Stimulated activated naive CD4-positive, alpha-beta T cell treated with Interleukin-2 at 50 U/mL for 16 hours (primary cell): ENCODE data around the gene HNRNPL.
"Not testable (repeated sequence)": the region's sequence is repeated elsewhere in the genome, so short reads cannot be mapped to it uniquely, and the experiment has no call there.

Experiments
- DNase-seq: peaks from one replicate; lab custom pipeline; 2025; lab: John Stamatoyannopoulos, UW

HNRNPL gene

DNA sequence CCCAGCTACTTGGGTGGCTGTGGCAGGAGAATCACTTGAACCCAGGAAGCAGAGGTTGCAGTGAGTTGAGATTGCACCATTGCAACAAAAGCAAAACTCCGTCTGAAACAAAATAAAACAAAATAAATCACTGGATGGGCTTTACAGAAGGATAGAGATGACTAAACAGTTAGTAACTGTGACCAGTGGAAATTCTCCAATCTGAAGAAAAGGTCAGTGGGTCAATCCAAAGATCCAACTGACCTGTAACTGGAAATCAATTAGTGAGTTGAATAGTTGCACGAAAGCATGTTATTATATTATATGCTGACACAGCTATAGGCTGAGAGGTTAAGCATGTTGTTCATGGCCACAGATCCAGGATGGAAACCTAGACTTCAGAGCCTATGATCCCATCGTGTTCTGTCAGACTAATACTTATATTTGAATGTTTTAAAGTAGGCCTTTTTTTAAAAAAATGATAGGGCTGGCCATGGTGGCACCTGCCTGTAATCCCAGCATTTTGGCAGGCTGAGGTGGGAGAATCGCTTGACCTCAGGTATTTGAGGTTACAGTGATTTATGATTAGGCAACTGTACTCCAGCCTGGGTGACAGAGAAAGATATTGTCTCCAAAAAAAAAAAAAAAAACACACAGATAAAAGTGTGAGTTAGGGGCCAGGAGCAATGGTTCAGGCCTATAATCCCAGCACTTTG, 19.6 kb downstream of the HNRNPL start:
- no peak for DNase-seq

DNA sequence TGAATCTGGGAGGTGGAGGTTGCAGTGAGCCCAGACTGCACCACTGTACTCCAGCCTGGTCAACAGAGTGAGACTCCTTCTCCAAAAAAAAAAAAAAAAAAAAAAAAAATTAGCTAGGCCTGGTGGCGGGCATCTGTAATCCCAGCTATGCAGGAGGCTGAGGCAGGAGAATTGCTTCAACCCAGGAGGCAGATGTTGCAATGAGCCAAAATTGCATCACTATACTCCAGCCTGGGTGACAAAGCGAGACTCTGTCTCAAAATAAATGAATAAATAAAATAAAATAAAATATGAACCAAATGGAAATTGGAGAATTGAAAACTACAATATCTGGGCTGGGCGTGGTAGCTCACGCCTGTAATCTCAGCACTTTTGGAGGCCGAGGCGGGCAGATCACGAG, 20.6 kb downstream of the HNRNPL start:
- DNase-seq = not testable (repeated sequence)

DNA sequence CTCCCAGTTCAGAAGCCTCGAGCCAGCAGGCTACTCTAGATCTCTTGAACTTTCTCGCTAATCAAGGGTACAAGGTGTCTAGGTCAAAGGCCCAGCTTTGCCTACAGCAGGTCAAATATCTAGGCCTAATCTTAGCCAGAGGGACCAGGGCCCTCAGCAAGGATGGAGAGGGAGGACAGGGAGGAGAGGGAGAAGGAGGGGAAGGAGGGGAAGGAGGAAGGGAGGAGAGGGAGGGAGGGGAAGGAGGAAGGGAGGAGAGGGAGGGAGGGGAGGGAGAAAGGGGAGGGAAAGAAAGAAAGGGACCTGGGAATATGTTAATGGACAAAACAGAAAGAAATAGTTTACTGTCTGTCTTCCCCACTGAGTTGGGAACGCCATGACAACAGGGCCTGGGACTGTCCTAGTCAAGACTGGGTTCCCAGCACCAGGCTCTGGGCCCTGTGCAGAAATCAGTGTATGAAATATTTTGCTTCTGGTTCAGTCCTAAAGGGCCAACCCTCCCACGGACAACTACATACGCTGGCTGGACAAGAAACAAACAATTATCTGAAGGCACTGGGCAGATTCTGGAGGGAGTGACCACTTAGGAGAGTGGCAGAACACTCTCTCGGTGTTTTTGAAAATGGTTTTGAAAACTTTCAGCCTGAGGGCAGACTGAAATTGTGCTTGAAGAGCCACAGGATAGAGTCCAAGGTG, 22.8 kb downstream of the HNRNPL start:
- DNase-seq = no peak

- not testable (repeated sequence) for DNase-seq
These were observed 23.9 kb downstream of the HNRNPL start for GRCh38 chr19:38825936-38826335.

- DNase-seq = not testable (repeated sequence)
These were observed 28.5 kb downstream of the HNRNPL start for GRCh38 chr19:38821230-38821825.

DNA sequence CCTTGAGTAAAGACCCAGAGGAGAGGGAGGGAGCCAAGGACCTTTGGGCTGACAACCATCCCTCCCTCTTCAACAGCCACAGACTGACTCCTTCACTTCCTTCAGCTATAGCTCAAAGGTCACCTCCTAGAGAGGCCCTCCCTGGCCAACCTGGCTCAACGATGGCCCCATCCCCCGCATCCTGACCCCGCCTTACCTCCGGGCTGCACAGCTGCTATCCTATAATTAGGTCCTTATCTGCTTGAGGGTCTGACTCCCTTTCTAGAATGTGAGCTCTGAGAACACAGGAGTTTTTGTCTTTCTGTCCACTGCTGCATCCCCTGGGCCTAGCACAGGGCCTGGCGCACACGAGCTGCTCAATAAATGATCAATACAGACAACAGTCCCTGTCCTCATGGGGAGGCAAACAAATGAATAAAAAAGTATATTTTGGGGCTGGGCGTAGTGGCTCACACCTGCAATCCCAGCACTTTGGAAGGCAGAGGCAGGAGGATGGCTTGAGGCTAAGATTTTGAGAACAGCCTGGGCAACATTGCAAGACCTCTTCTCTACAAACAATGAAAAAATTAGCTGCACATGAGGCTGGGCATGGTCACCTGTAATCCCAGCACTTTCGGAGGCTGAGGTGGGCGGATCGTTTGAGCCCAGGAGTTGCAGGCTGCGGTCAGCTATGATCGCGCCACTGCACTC, 30.4 kb downstream of the HNRNPL start:
- DNase-seq = no peak

DNA sequence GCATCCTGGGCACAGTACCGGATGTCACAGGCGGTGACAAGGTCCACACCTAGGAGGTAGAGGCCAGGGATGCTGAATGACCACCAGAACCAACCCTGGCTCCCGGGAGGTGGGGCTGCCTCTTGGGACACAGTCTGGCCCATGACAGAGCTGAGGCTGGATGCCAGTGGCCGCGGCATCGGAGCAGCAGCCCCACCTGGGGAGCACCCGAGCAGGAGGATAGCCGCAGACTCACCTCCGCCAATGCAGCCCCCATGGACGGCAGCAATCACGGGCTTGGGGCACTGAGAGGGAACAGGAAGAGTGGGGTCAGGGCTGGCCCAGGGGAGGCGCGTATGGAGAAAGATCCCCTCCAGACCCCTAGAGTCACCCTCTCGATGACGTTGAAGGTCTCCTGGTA, 32.7 kb downstream of the HNRNPL start:
- DNase-seq = no peak

DNA sequence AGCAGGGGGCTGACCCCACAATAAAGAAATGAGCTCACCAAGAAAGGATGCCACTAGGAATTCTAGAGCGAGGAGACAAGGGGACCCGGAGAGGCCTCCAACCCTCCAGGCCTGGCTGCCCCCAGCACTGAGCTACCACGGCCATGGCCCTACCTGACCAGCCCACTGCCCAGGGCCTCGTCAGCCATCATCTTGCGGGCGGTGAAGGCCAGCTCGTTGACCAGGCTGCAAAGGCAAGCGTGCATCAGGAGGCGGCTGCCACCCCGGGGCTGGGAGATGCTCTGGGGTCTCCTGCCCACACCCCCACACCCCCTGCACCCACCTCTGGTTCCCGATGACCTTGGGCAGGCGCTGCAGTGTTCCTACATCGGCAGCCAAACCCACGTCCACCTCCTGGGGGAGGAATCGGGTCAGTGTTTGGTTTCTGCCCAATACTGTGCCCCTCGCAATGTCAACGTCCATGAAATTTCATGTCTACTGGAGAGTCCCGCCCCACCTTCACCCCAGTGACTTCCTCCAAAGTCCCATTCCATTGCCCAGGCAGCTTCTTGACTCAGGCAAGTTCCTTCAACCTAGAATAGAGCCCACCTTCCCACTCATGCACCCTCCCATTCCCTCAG, 33.5 kb downstream of the HNRNPL start:
- DNase-seq = no peak

DNA sequence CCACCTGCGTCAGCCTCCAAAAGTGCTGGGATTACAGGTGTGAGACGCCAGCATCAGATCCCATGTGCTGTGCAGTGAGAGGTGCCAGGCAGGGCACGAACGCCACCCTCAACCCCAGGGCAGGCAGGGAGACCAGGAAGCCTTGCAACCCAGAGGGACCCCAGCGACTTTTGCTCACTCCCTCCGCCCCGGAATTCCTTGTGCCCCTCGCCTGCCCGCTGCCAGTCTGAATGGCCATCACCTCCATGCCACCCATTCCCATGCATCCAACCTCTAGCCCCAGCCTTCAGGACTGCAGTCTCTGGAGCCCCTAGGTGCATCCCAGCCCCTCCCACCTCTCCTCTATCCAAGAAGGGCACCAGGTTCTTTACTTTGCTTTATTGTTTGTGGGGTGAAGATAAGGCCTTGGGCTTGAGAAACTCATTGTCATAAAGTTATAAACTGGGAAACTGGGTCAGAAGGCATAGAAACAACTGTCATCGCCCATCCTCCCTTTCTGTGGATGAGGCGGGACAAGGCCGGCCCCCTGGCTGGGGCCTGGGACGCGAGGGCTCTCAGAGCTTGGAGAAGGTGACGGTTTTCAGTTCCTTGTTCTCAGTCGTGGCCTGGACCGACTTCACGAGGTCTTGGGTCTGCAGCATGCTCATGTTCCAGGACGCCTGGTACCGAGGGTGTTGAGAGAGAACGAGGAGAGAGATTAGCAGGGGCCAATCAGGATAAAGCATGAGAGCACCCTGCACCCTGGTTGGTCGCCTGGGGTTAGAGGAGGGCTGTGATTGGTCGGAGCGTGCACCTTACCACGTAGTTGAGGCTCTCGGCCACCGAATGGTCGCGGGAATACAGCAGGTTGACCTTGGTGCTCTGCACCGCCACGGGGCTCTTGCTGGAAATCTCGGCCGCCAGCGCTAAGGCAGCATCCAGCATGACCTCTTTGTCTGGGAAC, 34.5 kb downstream of the HNRNPL start:
- DNase-seq = no peak

DNA sequence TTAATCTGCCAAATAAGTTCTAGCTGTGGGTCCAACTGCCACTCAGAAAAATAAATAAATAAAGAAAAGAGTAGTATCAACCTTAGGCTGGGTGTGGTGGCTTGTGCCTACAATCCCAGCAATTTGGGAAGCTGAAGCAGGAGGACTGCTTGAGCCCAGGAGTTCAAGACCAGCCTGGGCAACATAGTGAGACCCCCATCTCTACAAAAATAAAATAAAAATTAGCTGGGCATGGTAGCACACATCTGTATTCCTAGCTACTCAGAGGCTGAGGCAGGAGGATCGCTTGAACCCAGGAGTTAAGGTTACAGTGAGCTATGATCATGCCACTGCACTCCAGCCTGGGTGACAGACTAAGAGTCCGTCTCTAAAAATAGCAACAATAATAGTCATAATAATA, 35.9 kb downstream of the HNRNPL start:
- not testable (repeated sequence) for DNase-seq

DNA sequence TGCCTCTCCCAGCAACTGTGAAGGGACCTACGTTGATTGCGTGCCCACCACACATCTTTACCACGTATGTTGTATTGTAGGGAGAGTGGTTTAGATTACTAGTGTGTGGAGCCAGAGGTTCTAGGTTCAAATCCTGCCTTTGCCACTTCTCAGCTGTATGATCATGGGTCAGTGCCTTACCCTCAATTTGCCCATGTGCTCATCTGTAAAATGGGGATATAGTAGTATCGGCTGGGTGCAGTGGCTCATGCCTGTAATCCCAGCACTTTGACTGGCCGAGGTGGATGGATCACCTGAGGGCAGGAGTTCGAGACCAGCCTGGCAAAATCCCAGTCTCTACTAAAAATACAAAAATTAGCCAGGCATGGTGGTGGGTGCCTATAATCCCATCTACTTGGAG, 36.5 kb downstream of the HNRNPL start:
- DNase-seq = no peak

DNA sequence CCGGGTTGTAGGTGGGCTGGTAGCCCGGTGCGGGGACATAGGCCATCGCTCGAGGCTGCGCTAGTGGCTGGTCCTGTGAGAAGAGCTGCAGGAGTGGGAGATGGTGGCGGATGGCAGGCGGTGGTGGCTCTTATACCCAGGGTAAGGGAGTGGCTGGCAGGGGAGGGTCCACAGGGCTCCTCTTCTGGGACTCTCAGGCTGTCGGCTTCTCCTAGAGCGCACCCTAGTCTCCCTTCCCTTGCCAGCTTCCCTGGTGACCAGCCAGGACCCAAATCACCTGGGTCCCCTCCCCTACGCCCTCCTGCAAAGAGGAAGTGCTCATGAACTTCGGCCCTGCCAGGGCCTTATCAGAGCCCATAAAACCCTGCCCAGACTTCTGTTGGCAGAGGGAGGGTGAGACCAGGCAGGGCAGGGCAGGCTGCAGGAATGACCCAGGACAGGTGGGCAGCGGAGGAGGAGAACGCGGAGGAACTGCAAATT, 36.9 kb downstream of the HNRNPL start, which contains the start of gene LGALS4:
Gene LGALS4 (minus strand): TSS at position 105 of the 480 bp plus-strand sequence. CDS start 59 bp downstream, at position 46.
- DNase-seq = no peak

- DNase-seq = no peak
These were observed 37.6 kb downstream of the HNRNPL start for GRCh38 chr19:38812009-38812840.

- DNase-seq = no peak
These were observed 40.1 kb downstream of the HNRNPL start for GRCh38 chr19:38809592-38810252.

- DNase-seq = no peak
These were observed 41.0 kb downstream of the HNRNPL start for GRCh38 chr19:38808741-38809140.

- DNase-seq = not testable (repeated sequence)
These were observed 42.2 kb downstream of the HNRNPL start for GRCh38 chr19:38807374-38808098.

DNA sequence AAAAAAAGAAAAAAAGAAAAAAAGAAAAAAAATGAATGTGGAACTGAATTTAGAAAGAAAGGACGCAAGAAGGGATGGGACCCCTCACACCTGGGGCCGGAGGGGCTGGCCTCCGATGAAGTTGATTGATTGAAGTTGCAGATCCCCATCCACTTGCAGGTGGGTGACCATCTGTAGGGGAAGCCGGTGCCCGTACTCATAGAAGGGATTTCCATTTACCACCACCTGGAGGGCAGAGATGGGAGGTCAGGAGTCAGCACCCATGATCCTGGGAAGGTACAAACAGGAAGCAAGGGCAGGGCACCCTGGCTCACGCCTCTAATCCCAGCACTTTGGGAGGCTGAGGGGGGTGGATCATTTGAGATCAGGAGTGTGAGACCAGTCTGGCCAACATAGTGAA, 43.4 kb downstream of the HNRNPL start:
- no peak for DNase-seq

GRCh38 chr19:38805180-38805579, 44.6 kb downstream of the HNRNPL start:
- no peak for DNase-seq

GRCh38 chr19:38803543-38803942, 46.2 kb downstream of the HNRNPL start:
- DNase-seq = no peak
